Stimulated activated CD8-positive, alpha-beta memory T cell treated with anti-CD3 and anti-CD28 coated beads, Interleukin-15, amount 100 ng/mL, for 1 hour (primary cell): Measurements from ENCODE around the gene NEBL.

Experiments
- DNase-seq: peaks from one replicate; pipeline ENCODE4 v3.0.0-alpha.2; 2020; ENCODE audit warnings: low read depth

NEBL gene

GRCh38 chr10:20903635-20904390, 6.7 kb upstream of the NEBL start:
- no peak for DNase-seq

- DNase-seq: no peak
Observed at GRCh38 chr10:20901110-20901509, 4.0 kb upstream of the NEBL start.

- no peak for DNase-seq
Observed at GRCh38 chr10:20898866-20899535, 1.9 kb upstream of the NEBL start.

GRCh38 chr10:20893297-20893696, 3.8 kb downstream of the NEBL start:
- no peak for DNase-seq

- DNase-seq: no peak
Observed at GRCh38 chr10:20892796-20893195, 4.3 kb downstream of the NEBL start.

- no peak for DNase-seq
Observed at GRCh38 chr10:20892011-20892585, 5.0 kb downstream of the NEBL start.

- DNase-seq: no peak
Observed at GRCh38 chr10:20891338-20891714, 5.8 kb downstream of the NEBL start.

GRCh38 chr10:20890491-20891337, 6.4 kb downstream of the NEBL start:
- no peak for DNase-seq

- DNase-seq: no peak
Observed at GRCh38 chr10:20890009-20890408, 7.1 kb downstream of the NEBL start.

- DNase-seq: no peak
Observed at GRCh38 chr10:20888620-20889330, 8.3 kb downstream of the NEBL start.

GRCh38 chr10:20887706-20888555, 9.2 kb downstream of the NEBL start:
- no peak for DNase-seq

GRCh38 chr10:20885678-20886077, 11.4 kb downstream of the NEBL start:
- DNase-seq: no peak

GRCh38 chr10:20883552-20883951, 13.6 kb downstream of the NEBL start:
- DNase-seq: no peak

GRCh38 chr10:20882091-20882490, 15.0 kb downstream of the NEBL start:
- no peak for DNase-seq

- no peak for DNase-seq
Observed at GRCh38 chr10:20879136-20879535, 18.0 kb downstream of the NEBL start.

GRCh38 chr10:20877986-20878983, 18.8 kb downstream of the NEBL start:
- DNase-seq: no peak

GRCh38 chr10:20877554-20877953, 19.6 kb downstream of the NEBL start:
- DNase-seq: no peak

- no peak for DNase-seq
Observed at GRCh38 chr10:20874261-20874660, 22.9 kb downstream of the NEBL start.

- DNase-seq: no peak
Observed at GRCh38 chr10:20871970-20872369, 25.1 kb downstream of the NEBL start.

GRCh38 chr10:20870834-20871233, 26.3 kb downstream of the NEBL start:
- DNase-seq: no peak
